H1 (cell line): Measurements from ENCODE around the gene NOL4L. TPM values are rescaled to one million over a fixed set of nuclear protein-coding genes. Genes with fewer than 3 reads are reported as not detected.

Source experiments
- CTCF ChIA-PET: fragments of 300-600 bp; sonication (Branson Sonifier 250); formaldehyde crosslinking; loops from one replicate; lab custom pipeline; 2021; ENCODE audit not compliant: partially characterized antibody; lab: Charles Lee
- POLR2A ChIA-PET: fragments of 300-600 bp; sonication (Branson Sonifier 250); formaldehyde crosslinking; loops from one replicate; lab custom pipeline; 2021; ENCODE audit warnings: inconsistent platforms; ENCODE audit not compliant: partially characterized antibody; lab: Charles Lee
- DNase-seq, 2 experiments: peaks; one replicate each; pipeline versions ENCODE4 v3.0.0 to v3.0.0-alpha.2; 2010 to 2022; ENCODE audit warnings: low spot score in 2 of 2, low read depth in 1 of 2, mixed read lengths in 1 of 2
- FAIRE-seq: peaks from 2 replicates; lab custom pipeline; 2011; peaks lifted over from hg19 to GRCh38; lab: Jason Lieb, UNC
- H2AFZ ChIP-seq: 2 replicates; pipeline ENCODE4 v1.8.1; 2012; ENCODE audit warnings: low read length, inconsistent platforms
- H2AK5ac ChIP-seq: 2 replicates; pipeline ENCODE4 v1.6.1; 2013; ENCODE audit warnings: low read depth, low read length
- H2BK120ac ChIP-seq: replicated peaks from 2 replicates; pipeline ENCODE3; 2013; ENCODE audit warnings: low read depth, low read length, inconsistent platforms
- H2BK12ac ChIP-seq: 2 replicates; pipeline ENCODE4 v1.6.1; 2013; ENCODE audit warnings: low read depth, low read length
- H2BK15ac ChIP-seq: 2 replicates; pipeline ENCODE4 v1.6.1; 2013; ENCODE audit warnings: low read length
- H2BK20ac ChIP-seq: 2 replicates; pipeline ENCODE4 v1.6.1; 2013; ENCODE audit warnings: low read length
- H2BK5ac ChIP-seq: 2 replicates; pipeline ENCODE4 v1.6.1; 2013; ENCODE audit warnings: low read depth, low read length
- H3K14ac ChIP-seq: 2 replicates; pipeline ENCODE4 v1.6.1; 2013; ENCODE audit warnings: inconsistent platforms; ENCODE audit not compliant: insufficient read length
- H3K18ac ChIP-seq: 2 replicates; pipeline ENCODE4 v1.6.1; 2013; ENCODE audit warnings: low read length; ENCODE audit errors: extremely low read depth
- H3K23ac ChIP-seq: 2 replicates; pipeline ENCODE4 v1.6.1; 2013; ENCODE audit warnings: inconsistent platforms; ENCODE audit not compliant: insufficient read length
- H3K23me2 ChIP-seq: 2 replicates; pipeline ENCODE4 v1.6.1; 2013; ENCODE audit warnings: low read depth, low read length
- H3K27ac ChIP-seq: 2 replicates; pipeline ENCODE4 v1.6.1; 2011; ENCODE audit warnings: low read depth, low read length, inconsistent platforms
- H3K27me3 ChIP-seq, 4 experiments: replicated peaks in 1 of 4; 1 replicate in 1 of 4; 2 replicates in 3 of 4; pipeline versions ENCODE4 v1.6.1 to v1.8.1; 2011 to 2013; ENCODE audit warnings: low read length in 3 of 4, mild to moderate bottlenecking in 3 of 4, inconsistent platforms in 2 of 4, mixed read lengths in 2 of 4, moderate library complexity in 1 of 4; ENCODE audit not compliant: control insufficient read depth in 3 of 4, insufficient read depth in 3 of 4; ENCODE audit errors: extremely low read depth in 1 of 4
- H3K36me3 ChIP-seq, 4 experiments: 2 replicates each; pipeline versions ENCODE4 v1.6.1 to v1.8.1; 2011 to 2013; ENCODE audit warnings: mild to moderate bottlenecking in 4 of 4, low read length in 3 of 4, moderate library complexity in 2 of 4, control low read depth in 1 of 4, inconsistent platforms in 1 of 4; ENCODE audit not compliant: insufficient read depth in 4 of 4, control insufficient read depth in 2 of 4
- H3K4ac ChIP-seq: replicated peaks from 2 replicates; pipeline ENCODE3; 2013; ENCODE audit warnings: low read length, low read depth, mixed read lengths, inconsistent platforms; ENCODE audit not compliant: insufficient read length
- H3K4me1 ChIP-seq, 4 experiments: replicated peaks in 1 of 4; 1 replicate in 1 of 4; 2 replicates in 3 of 4; pipeline versions ENCODE4 v1.6.1 to v1.8.1; 2011 to 2013; ENCODE audit warnings: low read length in 3 of 4, inconsistent platforms in 2 of 4, mixed read lengths in 1 of 4; ENCODE audit not compliant: insufficient read depth in 4 of 4, control insufficient read depth in 3 of 4
- H3K4me2 ChIP-seq, 2 experiments: 2 replicates each; pipeline versions ENCODE4 v1.6.1 to v1.8.1; 2011 to 2013; ENCODE audit warnings: low read depth in 2 of 2, low read length in 2 of 2, control low read depth in 1 of 2, inconsistent platforms in 1 of 2, mild to moderate bottlenecking in 1 of 2; ENCODE audit not compliant: insufficient read depth in 1 of 2
- H3K4me3 ChIP-seq, 4 experiments: fragments of 200-600, 300-600 bp in 1 of 4; sonication (generic), shearing (Covaris generic), sonication (Bioruptor Twin) in 1 of 4; 2 replicates each; pipeline versions ENCODE4 v1.5.1 to v1.8.1; 2011 to 2016; ENCODE audit warnings: low read length in 4 of 4, low read depth in 3 of 4, control low read depth in 2 of 4, inconsistent platforms in 2 of 4, mild to moderate bottlenecking in 2 of 4, mixed read lengths in 1 of 4, moderate library complexity in 1 of 4; ENCODE audit not compliant: insufficient read depth in 2 of 4; ENCODE audit errors: extremely low read depth in 1 of 4
- H3K56ac ChIP-seq: replicated peaks from 2 replicates; pipeline ENCODE3; 2013; ENCODE audit warnings: low read depth, mild to moderate bottlenecking, mixed read lengths, low read length, inconsistent platforms; ENCODE audit not compliant: insufficient read length
- H3K79me1 ChIP-seq: 2 replicates; pipeline ENCODE4 v1.6.1; 2013; ENCODE audit warnings: low read depth, low read length, control low read depth
- H3K79me2 ChIP-seq, 2 experiments: 2 replicates each; pipeline versions ENCODE4 v1.6.1 to v1.8.1; 2012 to 2013; ENCODE audit warnings: low read length in 2 of 2, mild to moderate bottlenecking in 2 of 2, inconsistent platforms in 1 of 2; ENCODE audit not compliant: insufficient read depth in 2 of 2, control insufficient read depth in 1 of 2
- H3K9ac ChIP-seq, 4 experiments: replicated peaks in 1 of 4; 1 replicate in 1 of 4; 2 replicates in 3 of 4; pipeline versions ENCODE4 v1.6.1 to v1.8.1; 2011 to 2013; ENCODE audit warnings: low read depth in 3 of 4, low read length in 3 of 4, control low read depth in 2 of 4, mild to moderate bottlenecking in 2 of 4, moderate library complexity in 2 of 4, inconsistent platforms in 1 of 4; ENCODE audit errors: extremely low read depth in 1 of 4
- H3K9me3 ChIP-seq, 2 experiments: 2 replicates each; pipeline versions ENCODE4 v1.6.1 to v1.8.1; 2012 to 2013; ENCODE audit warnings: mild to moderate bottlenecking in 2 of 2, moderate library complexity in 2 of 2, control low read depth in 1 of 2, inconsistent platforms in 1 of 2, low read depth in 1 of 2, low read length in 1 of 2, mixed read lengths in 1 of 2; ENCODE audit not compliant: insufficient read depth in 2 of 2
- H4K20me1 ChIP-seq, 2 experiments: replicated peaks in 1 of 2; 2 replicates each; pipeline versions ENCODE3 to v1.8.1; 2011 to 2013; ENCODE audit warnings: inconsistent platforms in 2 of 2, low read length in 2 of 2, mild to moderate bottlenecking in 1 of 2; ENCODE audit not compliant: insufficient read depth in 2 of 2, control insufficient read depth in 1 of 2
- H4K5ac ChIP-seq: 2 replicates; pipeline ENCODE4 v1.6.1; 2013; ENCODE audit warnings: low read length, low read depth, mixed read lengths, inconsistent platforms; ENCODE audit not compliant: insufficient read length
- H4K8ac ChIP-seq: 2 replicates; pipeline ENCODE4 v1.8.0; 2013; ENCODE audit warnings: mild to moderate bottlenecking, moderate library complexity, low read length, inconsistent platforms; ENCODE audit not compliant: insufficient read depth; ENCODE audit errors: extremely low read depth
- H4K91ac ChIP-seq: replicated peaks from 2 replicates; pipeline ENCODE3; 2013; ENCODE audit warnings: low read length, mixed read lengths, inconsistent platforms; ENCODE audit not compliant: insufficient read length
- BACH1 ChIP-seq: IDR thresholded peaks from 2 replicates; pipeline ENCODE4 v1.6.1; 2012; ENCODE audit warnings: low read length, improper control_type of control experiment
- CEBPB ChIP-seq: IDR thresholded peaks from 2 replicates; pipeline ENCODE4 v1.6.1; 2012; ENCODE audit warnings: low read depth, low read length
- CREB1 ChIP-seq: IDR thresholded peaks from 2 replicates; pipeline ENCODE4 v1.6.1; 2012; ENCODE audit warnings: inconsistent platforms
- GABPA ChIP-seq: IDR thresholded peaks from 2 replicates; pipeline ENCODE4 v1.6.1; 2011; ENCODE audit warnings: mild to moderate bottlenecking, low read length, moderate library complexity, borderline replicate concordance; ENCODE audit not compliant: insufficient read depth
- HDAC6 ChIP-seq: IDR thresholded peaks from one replicate; pipeline ENCODE4 v1.7.1; 2012; ENCODE audit warnings: low read depth, mild to moderate bottlenecking, inconsistent platforms, low read length, moderate library complexity
- KDM4A ChIP-seq: IDR thresholded peaks from one replicate; pipeline ENCODE4 v1.7.1; 2012; ENCODE audit warnings: low read depth, mild to moderate bottlenecking, moderate library complexity, low read length, inconsistent platforms; ENCODE audit not compliant: severe bottlenecking
- PHF8 ChIP-seq: fragments of 200-600 bp; sonication (generic); conservative IDR thresholded peaks from 2 replicates; pipeline ENCODE4 v1.7.1; 2012; ENCODE audit warnings: low read depth, mild to moderate bottlenecking, inconsistent platforms, low read length, moderate library complexity
- RFX5 ChIP-seq: IDR thresholded peaks from 2 replicates; pipeline ENCODE4 v1.6.1; 2011; ENCODE audit warnings: low read depth, low read length, improper control_type of control experiment, borderline replicate concordance
- SRF ChIP-seq: IDR thresholded peaks from 2 replicates; pipeline ENCODE4 v1.6.1; 2011; ENCODE audit warnings: mild to moderate bottlenecking, low read depth, low read length, moderate library complexity
- SUZ12 ChIP-seq: fragments of 200-600 bp; sonication (generic); IDR thresholded peaks from 2 replicates; pipeline ENCODE4 v1.6.1; 2012; ENCODE audit warnings: mild to moderate bottlenecking, inconsistent platforms, low read length, moderate library complexity, mixed read lengths
- TAF1 ChIP-seq: IDR thresholded peaks from 2 replicates; pipeline ENCODE4 v1.6.1; 2011; ENCODE audit warnings: mild to moderate bottlenecking, low read depth, low read length
- WGBS, 2 experiments: shearing (Covaris generic) in 1 of 2; methylation state at CpG; one replicate each; pipeline versions ENCODE4 v1.1.6 to v1.1.7; 2013 to 2015; ENCODE audit warnings: low lambda C conversion rate in 2 of 2, mixed read lengths in 2 of 2, inconsistent platforms in 1 of 2, low coverage in 1 of 2, missing lambda C conversion rate in 1 of 2; ENCODE audit not compliant: insufficient replicate concordance in 2 of 2, insufficient coverage in 1 of 2, insufficient read length in 1 of 2; ENCODE audit errors: extremely low coverage in 1 of 2, missing lambda C conversion rate in 1 of 2; 5-methylcytosine and 5-hydroxymethylcytosine counted together
- polyA plus RNA-seq, 7 experiments: library from polyadenylated mRNA; depleted of rRNA in 3 of 7; stranded (reverse) in 5 of 7; unstranded in 2 of 7; fragments of >200 nt in 5 of 7; fragments of 200-250 nt in 2 of 7; gene quantifications; 1 replicate in 5 of 7; 2 replicates in 1 of 7; 4 replicates in 1 of 7; pipeline versions ENCODE4 v1.2.1 to v1.2.3, GENCODE V29; 2011 to 2013; ENCODE audit warnings: missing spikeins in 2 of 7, mixed read lengths in 2 of 7
- total RNA-seq: library from RNA; stranded (reverse); fragmentation: NEBNext Ultra II Directional; extraction: Animal tissue kit (Norgen Biotek cat#: 25700); gene quantifications from 2 replicates; pipeline ENCODE4 v1.2.1, GENCODE V29; 2021
- TF ChIP-seq, protein P1 (sequence below): IDR thresholded peaks from 2 replicates; pipeline ENCODE4 v1.6.1; 2011; ENCODE audit warnings: low read depth, mild to moderate bottlenecking, low read length; ENCODE audit not compliant: insufficient read depth

Gene NOL4L
- total and polyA plus RNA-seq, 2 of the 8 experiments (the other 6 are each of a cell fraction or from before 2014, with no cell fraction given): 15.3 to 23.7 TPM

DNA sequence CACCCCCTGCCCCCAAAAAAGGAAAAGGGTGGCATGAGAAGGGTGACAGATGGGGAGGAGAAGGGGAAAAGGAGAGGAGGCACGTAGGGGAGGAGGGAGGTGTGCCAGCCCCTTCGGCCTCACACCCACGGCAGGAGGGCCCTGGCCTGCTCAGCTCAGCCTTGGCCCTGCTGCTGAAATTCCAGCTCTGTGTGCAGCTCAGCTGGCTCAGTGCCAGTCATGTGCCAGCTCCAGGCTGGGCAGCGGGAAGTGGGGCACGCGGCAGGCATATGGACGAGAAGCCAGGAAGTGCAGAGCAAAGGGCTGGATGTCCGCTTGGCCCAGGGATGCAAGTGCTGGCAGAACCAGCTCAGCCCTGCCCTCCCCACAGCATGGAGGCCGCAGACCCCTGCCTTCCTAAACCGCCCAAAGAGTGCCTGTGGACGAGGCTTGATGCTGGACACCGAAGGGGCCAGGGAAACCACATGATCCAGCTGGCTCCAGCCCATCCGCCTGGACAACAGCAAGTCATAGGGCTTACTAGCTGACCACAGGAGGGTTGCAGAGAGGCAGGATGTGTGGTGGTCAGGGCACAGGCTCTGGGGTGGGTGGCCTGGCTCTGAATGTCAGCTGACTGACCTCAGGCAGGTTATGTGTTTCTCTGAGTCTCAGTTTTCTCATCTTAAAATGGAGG is 60.2 kb downstream of the NOL4L start:
- Histone ChIP-seq H2BK12ac (no peak overlapping the region), H3K4me3 (no peak overlapping the region), H2AFZ (no peak overlapping the region), H4K8ac (peak overlapping the region; percentile 22), H3K4me2 (no peak overlapping the region), H3K23ac (no peak overlapping the region), H3K27ac (no peak overlapping the region), H3K9me3 (no peaks in the 10 kb centered on the region), H3K79me1 (no peaks in the 10 kb centered on the region), H2BK5ac (no peak overlapping the region), H4K5ac (no peak overlapping the region), H3K4me1 (peaks cover 0 to 14% (median 10%) of the 10 kb centered on the region in 4 experiments; a peak in 5 of 7 replicates), H3K23me2 (no peaks in the 10 kb centered on the region), H2AK5ac (no peak overlapping the region), H3K4ac (no peak overlapping the region), H3K27me3 (peaks cover 0 to 10% (median 4%) of the 10 kb centered on the region in 4 experiments; a peak in 4 of 7 replicates), H2BK20ac (0 out of 2 replicates have a peak overlapping the region, but pooled peaks have one; percentile 25), H2BK15ac (no peak overlapping the region; the same call in 1 of the 2 replicates), H4K20me1 (no peaks in the 10 kb centered on the region), H3K14ac (no peak overlapping the region), H2BK120ac (no peak overlapping the region), H3K36me3 (no peaks in the 10 kb centered on the region; a peak in 1 of 8 replicates), H3K18ac (no peak overlapping the region), H3K79me2 (no peaks in the 10 kb centered on the region), H3K56ac (no peak overlapping the region), H4K91ac (no peak overlapping the region), H3K9ac (no peak overlapping the region)
- ChIA-PET POLR2A (interaction anchor here (1.0 kb wide), 1 partner anchor 385 kb away, joined by 6 read pairs; no protein-coding TSS in a partner anchor), CTCF (interaction anchor here (0.6 to 11.7 kb wide), 16 partner anchors 9 to 165 kb away, joined by 3 to 246 read pairs (median 5); partner anchors contain the start of gene C20orf203)
- 84% methylated on average over 13 of the region's 13 CpGs; no CpG with 5 or more reads in 1 of the 2 experiments for WGBS, 2 experiments
- DNase-seq (no peak), FAIRE-seq (no peak)
- TF ChIP-seq, protein P1, sequence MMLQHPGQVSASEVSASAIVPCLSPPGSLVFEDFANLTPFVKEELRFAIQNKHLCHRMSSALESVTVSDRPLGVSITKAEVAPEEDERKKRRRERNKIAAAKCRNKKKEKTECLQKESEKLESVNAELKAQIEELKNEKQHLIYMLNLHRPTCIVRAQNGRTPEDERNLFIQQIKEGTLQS: no peak
- no peak for TF ChIP-seq CREB1
- no peak for TF ChIP-seq RFX5
- TF ChIP-seq GABPA: no peak
- no peak for TF ChIP-seq BACH1
- TF ChIP-seq TAF1: no peak
- no peak for TF ChIP-seq PHF8
- no peak for TF ChIP-seq HDAC6
- TF ChIP-seq CEBPB: no peak
- no peak for TF ChIP-seq SUZ12
- TF ChIP-seq KDM4A: no peak
- TF ChIP-seq SRF: no peak
